ENCODE measurements around the gene LRFN4.

LRFN4 gene

DNA sequence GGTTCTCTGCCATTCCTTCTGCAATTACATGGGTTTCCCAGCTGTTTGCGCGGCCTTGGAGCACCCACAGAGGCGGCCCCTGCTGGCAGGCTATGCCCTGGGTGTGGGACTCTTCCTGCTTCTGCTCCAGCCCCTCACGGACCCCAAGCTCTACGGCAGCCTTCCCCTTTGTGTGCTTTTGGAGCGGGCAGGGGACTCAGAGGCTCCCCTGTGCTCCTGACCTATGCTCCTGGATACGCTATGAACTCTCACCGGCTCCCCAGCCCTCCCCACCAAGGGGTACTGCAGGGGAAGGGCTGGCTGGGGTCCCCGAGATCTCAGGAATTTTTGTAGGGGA lies 11.0 kb upstream of the LRFN4 start:
- DNase-seq: no peak

DNA sequence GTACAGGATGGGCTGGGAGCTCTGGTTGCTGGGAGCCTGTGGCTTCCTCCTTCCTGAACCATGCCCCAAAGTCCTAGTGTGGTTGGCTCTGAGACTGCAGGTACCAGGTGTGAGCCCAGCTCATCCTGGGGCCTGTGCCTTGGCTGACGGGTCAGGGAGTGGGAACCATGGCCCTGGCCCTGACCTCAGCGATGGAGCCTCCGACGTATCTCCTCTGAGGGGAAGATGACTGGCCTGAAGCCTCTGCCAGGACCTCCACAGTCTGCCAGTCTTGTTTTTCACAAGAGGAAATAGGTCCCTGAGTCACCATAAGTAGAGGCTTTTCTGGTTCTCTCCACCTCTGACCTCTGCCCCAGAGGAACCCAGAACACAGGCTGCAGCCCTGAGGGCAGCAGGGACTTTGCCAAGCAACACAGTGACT lies 10.2 kb upstream of the LRFN4 start:
- DNase-seq: no peak

DNA sequence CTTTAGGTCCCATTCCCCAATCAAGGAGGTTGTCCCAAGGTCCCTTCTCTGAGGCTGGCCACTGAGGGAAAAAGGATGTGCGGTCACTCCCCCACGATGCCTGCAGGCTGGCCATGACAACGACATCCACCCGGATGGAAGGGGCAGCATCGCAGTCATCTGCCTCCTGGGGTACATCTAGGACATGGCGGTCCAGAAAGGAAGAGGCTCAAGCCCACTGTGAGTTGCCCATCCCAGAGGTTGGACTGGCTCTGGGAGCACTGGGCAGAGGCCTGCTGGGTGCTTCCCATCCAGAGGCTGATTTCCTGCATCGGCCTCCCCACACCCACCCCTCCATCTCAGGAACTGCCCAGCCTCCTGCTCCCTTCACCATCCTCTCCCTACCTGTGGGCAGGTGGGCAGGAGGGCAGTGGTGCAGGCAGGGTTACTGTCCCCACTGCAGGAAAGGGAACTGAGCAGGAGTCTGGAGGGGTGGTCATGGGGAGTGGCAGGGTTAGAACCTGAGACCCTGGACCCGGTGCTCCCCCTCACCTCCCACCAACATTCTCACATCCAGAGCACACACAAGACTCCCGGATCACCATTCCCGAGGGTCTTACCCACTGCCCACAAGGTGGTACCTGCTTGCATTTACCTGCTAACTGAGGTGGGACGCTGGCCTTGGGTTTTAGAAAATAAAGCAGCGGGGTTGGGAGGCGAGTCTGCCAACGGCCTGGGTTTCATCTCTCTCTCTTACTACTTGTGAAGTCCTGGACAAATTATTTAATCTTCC lies 9.2 kb upstream of the LRFN4 start:
- DNase-seq: no peak

DNA sequence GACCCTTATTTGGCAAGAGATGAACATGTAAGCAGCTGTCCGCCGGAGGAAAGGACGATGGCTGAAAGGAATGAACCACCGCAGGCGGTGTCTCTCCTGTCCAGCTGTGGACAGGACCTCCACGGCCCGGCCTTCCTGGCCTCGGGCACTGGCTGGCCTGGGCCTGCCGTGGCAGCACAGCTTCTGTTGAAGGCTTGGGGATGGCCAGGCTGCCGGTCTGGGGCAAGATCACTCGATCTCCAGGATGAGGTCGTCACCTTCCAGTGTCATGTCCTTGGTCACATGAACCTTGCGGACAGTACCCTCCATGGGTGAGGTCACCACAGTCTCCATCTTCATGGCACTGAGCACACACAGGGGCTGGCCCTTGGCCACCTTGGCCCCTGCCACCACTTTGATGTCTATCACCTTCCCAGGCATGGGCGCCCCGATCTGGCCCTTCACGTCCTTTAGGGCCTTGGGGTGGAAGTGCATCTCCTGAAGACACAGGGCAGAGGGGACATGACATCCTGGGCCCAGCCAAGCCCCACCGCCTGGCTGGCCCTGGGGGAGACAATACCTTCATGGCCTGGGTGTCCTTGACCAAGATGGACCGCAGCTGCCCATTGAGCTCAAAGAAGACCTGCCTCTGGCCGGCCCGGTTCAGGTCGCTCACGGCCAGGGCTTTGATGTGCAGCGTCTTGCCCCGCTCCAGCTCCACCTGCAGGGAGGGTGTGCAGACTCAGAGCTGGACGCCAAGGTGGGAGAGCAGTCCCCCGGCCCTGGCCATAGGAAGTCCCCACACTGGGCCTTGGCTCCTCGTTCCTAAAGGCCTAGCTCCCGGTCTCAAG lies 8.0 kb upstream of the LRFN4 start:
- DNase-seq: no peak

DNA sequence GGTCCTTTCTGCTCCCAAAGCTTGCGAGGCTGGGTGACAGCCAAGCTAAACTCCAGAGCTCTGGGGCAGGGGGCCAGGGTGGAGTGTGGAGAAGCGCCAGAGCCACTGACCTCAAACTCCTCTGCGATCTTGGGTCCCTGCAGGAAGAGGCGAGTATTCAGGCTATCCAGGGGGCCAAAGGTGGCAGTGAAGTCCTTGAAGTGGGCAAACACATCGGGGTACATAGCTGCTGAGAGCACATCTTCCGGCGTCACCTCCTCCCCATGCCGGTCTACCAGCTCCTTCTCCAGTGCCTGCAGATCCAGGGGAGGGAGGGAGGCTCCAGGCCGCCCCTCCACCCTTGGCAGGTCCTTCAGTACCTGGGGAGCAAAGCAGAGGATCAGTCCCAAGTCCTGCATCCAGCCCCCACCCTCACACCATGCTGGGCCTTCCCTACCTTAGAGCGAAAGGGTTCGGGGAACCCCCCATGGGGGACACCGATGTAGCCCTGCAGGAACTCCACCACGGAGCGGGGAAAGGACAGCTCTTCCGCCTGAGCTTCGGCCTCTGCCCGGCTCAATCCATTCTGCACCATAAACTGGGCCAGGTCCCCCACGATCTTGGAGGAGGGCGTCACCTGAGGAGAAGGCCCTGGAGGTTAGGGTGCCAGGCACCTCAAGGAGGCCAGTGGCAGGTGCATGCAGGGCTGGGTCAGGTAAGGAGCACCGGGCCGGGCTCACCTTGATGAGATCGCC lies 7.2 kb upstream of the LRFN4 start:
- DNase-seq: no peak

DNA sequence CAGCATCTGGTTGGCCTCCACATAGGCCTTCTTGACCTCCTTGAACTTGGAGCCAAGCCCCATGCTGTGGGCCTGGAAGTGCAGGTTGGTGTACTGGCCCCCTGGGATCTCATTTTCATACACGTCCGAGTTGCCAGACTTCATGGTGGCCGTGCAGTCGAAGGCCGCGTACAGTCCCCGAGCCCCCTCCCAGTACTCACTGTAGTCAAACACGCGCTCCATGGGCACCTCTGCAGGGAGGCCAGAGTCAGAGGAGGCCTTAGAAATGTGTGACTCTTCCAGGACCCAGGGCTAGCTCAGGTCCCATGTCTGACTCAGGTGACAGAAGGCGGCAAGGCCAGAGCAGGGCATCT lies 6.7 kb upstream of the LRFN4 start:
- no peak for DNase-seq

DNA sequence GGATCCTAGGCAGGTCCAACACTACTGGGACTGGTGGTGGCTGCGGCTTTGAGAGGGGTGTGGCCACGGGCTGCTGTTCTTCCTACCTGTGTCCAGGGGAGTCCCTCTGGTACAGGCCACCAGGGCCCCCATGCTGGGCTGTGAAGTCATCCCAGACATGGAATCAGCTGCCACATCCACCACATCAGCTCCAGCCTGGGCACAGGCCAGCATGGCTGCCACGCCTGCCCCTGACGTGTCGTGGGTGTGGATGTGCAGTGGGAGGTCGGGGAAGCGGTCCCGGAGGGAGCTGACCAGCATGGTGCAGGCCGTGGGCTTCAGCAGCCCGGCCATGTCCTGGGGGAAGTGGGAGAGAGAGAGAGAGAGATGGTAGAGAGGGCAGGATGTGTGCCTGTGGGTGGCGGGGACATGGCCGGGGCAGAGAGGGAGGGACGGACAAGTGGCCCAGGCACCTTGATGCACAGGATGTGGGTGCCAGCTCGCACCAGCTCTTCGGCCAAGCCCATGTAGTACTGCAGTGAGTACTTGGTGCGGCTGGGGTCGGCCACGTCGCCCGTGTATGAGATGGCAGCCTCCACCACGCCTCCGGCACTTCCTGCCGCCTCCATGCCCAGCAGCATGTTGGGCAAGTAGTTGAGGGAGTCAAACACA lies 6.2 kb upstream of the LRFN4 start:
- DNase-seq: no peak

DNA sequence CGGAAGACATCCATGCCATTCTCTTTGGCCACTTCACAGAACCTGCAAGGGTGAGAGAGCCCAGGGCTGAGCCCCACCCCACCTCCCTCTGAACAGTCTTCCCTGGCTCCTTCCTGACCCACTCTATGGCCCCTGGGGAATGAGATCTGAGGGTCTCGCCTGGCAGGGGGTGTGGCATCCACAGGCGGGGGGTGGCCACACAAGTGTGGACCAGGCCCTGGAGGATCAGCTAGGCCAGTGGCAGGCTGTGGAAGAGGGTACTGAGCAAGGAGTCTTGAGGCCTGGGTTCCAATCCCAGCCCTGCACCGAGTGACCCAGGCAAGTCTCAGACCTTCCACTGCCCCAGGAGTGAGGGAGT lies 5.6 kb upstream of the LRFN4 start:
- DNase-seq: no peak

DNA sequence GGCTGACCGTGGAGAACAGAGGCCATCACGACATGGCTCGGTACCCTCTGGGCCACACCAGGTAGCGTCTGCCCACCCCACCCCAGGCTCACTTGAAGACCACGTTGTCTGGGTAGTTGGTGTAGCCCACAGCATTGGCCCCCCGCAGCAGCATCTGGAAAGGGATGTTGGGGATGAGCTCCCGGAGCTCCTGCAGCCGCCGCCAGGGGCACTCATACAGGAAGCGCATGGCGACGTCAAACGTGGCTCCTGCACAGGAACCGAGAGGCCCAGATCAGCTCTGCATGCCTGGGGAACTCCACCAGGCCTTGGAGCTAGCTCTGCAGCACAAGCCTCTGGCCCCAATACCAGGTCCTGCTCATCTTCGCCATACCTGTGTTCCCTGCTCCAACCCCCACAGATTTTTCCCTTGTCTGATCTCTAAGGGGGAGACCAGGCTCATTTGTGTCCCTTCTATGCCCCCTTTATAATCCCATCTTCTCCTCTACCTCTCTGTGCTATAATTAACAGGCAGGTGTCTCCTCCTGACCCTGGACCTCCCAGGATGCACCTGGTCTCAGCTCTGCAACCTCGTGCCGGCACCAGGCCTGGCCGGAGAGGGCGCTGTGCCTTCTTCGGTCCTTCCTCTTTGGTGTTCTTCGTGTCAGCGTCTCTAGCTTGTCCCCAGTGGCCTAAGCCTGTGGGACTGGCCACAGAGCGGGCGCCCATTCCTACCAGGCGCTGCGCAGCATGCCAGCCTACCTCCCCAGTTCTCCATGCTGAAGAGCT lies 5.0 kb upstream of the LRFN4 start:
- no peak for DNase-seq

DNA sequence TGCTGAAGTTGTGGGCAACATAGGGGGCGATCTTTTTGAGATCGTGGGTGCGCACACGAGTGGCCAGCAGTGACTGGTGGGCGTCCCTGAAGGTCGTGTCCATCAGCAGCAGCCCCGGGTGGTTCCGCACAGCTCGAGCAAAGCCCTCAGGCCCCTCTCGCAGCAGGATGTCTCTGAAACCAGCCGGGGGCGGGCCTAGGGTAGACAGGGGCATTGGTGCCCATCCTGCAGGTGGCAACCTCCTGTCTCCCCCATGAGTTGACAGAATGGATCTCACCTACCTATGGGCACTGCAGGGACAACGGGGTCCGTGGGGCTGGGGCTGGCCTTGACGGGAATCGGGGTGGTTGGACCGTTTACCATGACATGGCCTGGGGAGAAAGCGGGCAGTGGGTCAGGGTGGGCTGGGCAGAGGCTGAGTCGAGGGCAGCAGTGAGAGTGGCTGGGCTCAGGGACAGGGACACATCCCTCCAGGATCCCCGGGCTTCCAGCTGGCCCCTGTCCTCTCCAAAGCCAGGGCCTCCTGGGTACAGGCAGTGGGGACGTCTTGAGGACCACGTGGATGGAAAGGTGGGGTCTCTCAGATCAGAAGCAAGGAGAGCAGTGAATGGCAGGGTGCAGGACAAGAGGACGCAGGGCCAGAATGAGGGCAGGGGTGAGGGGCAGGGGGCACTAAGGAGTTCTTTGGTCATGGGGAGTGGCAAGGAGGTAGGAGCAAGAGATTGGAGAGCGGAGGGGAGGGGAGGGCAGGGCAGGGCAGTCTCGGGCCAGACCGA lies 4.2 kb upstream of the LRFN4 start:
- no peak for DNase-seq

DNA sequence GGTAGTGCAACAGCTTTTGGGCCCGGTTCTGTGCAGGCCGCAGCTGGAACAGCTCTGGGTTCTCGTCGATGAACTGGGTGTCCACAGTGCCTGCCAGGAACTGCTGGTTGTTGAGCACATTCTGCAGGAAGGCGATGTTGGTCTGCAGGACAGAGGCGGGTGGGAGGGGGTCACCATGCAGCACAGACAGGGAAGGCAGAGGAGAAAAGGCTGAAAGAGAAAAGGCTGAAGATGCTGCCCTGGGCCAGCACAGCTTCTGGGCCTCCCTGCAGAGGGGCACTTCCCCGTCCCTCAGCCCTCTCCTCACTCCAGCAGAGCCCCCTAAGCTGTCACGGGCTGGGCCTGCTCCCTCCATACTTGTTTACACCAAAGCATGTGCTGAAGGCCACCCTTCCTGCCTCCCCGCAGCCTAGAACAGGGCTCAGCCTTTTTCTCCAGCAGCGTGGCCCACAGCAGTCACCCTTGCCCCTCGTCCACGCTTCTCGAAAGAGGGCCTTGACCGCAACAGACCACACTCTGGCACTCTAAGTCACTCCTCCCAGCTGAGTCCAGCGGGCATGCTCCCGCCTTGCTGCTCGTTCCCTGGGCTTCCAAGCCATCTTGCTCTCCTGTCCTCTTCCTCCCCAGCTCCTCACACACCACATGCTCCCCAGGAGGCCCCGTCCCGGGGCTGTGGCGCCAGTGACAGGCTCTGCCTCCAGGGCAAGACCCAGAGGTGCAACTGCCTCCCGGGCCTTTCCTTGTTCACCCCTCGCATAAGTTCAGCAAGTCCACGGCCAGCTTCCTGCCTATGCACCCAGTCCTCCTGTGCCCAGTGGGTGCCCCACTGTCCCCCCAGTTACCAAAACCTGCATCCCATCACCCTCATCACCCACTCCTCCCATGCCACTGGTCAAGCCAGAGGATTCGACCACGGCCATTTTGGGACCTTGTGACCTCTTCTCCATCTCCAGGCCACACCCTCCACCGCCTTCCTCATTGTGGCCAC lies 3.3 kb upstream of the LRFN4 start:
- no peak for DNase-seq

DNA sequence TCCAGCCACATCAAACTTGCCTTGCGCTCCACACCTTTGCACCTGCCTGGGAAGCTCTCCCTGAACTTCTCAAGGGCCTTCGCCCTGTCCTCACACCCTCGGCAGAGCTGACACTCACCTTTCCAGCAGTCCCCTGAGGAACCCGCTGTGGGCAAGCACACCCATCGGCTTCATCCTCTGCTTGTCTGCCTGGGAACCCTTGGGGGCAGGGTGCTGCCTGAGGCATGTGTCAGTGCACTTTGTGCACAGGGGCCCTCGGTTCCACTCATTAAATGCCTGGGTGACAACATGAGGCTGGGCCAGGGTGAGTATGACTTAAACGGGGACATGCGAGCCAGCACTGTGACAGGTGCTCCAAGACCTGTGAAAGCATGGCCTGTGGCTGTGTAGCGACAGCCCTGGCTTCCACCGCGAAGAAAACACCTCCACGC lies 2.6 kb upstream of the LRFN4 start:
- no peak for DNase-seq

DNA sequence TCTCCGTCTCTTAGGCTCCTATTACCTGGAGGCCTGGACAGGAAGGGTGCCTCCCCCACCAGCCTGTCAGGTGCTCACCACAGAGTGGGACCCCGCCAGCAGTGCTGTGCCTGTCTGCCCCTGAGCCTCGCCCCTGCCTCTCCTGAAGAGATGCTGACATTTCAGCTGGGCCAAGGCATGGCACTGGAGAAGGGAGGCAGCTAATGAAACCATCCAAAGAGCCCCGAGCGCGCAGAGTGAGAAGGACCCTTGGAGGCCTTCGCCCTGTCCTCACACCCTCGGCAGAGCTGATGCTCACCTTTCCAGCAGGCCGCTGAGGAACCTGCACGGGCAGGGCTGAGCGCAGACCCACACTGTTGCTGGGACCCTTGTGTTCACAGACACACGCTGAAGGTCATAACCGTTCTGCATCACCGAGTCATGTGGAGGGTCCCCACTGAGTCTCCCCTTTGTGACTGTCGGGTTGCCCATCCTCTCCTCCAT lies 2.1 kb upstream of the LRFN4 start:
- no peak for DNase-seq

DNA sequence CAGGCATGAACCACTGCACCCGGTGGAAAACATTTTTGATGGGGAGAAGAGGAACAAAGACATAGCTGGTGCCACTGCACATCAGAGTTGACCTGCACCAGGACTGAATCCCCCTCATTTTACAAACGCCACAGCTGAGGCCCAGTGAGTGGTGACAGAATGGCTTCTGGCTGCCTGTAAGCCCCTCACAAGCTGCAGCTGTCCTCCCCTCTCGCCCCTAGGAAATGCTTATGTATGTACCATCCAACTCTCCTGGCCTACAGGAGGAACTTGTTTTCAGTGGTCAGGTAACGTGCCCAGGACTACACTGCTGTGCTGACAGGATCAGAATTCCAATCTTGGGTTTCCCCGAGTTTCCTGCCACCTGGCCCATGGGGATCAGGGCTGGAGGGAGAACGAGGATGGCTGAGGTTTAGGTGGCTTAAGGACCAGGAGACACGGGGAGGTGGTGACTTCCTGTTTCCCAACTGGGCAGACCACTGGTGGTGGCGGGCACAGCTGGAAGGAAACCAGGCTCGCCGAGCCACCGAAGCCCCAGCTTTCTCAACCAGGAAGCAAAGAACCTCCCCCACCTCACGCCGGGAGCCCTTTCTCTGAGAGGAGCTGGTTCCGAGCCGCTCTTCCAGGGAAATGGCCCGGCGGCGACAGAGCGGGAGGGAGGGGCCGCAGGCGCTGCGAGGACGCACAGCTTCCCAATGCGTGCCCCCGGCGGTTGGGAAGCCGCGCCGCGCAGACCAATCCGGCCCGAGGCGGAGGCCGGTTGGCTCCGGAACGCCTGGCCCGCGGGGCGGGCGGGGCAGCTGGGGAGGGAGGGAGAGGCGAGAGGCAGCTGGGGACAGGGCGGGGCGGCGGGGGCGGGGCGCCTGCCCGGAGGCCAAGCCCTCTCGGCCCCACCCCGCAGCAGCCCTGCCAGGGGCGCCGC lies 1.0 kb upstream of the LRFN4 start:
- peak; percentile 76 to 80 for DNase-seq

DNA sequence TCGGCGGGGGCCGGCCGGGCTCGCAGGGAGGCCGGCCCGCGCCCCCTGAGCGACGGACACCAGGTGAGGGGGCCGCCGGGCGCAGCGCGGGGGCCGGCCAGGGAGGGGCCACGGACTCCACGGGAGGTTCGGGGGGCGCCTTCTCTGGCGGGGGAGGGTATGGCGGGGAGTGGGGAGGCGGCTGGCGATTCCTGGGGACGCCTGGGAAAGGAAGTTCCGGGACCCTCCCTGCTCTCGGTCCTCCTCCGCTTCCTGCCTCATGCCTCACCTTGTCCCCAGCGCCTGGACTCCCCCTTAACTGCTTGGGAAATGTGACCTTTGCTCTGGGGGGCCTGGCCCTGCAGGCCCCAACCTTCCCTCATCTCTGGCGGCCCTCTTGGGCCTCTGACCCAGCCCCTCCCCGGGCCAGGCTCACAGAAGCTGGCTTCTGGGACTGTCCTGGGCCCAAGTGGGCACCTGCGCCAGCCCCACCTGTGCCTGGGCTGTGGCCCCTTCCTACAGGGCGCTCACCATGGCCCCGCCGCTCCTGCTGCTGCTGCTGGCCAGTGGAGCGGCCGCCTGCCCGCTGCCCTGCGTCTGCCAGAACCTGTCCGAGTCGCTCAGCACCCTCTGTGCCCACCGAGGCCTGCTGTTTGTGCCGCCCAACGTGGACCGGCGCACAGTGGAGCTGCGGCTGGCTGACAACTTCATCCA lies 516 bp downstream of the LRFN4 start:
- no peak for DNase-seq

DNA sequence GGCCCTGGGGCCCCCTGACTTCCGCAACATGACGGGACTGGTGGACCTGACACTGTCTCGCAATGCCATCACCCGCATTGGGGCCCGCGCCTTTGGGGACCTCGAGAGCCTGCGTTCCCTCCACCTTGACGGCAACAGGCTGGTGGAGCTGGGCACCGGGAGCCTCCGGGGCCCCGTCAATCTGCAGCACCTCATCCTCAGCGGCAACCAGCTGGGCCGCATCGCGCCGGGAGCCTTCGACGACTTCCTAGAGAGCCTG lies 992 bp downstream of the LRFN4 start:
- DNase-seq: no peak

DNA sequence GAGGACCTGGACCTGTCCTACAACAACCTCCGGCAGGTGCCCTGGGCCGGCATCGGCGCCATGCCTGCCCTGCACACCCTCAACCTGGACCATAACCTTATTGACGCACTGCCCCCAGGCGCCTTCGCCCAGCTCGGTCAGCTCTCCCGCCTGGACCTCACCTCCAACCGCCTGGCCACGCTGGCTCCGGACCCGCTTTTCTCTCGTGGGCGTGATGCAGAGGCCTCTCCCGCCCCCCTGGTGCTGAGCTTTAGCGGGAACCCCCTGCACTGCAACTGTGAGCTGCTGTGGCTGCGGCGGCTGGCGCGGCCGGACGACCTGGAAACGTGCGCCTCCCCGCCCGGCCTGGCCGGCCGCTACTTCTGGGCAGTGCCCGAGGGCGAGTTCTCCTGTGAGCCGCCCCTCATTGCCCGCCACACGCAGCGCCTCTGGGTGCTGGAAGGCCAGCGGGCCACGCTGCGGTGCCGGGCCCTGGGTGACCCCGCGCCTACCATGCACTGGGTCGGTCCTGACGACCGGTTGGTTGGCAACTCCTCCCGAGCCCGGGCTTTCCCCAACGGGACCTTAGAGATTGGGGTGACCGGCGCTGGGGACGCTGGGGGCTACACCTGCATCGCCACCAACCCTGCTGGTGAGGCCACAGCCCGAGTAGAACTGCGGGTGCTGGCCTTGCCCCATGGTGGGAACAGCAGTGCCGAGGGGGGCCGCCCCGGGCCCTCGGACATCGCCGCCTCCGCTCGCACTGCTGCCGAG lies 1.5 kb downstream of the LRFN4 start:
- DNase-seq: no peak
